GM19438 (cell line): Measurements from ENCODE around the gene SVEP1.
"Not testable (repeated sequence)": the region's sequence is repeated elsewhere in the genome, so short reads cannot be mapped to it uniquely, and the experiment has no call there.

Source experiments
- ATAC-seq: cut with Tn5 transposase; IDR thresholded peaks from one replicate; pipeline ENCODE4 v1.9.1; 2021; ENCODE audit warnings: low read depth; ENCODE audit not compliant: unreplicated experiment

SVEP1 gene

GRCh38 chr9:110579862-110580219 lies 300 bp upstream of the SVEP1 start:
- ATAC-seq: no peak

GRCh38 chr9:110578575-110579033 lies 937 bp downstream of the SVEP1 start:
- no peak for ATAC-seq

GRCh38 chr9:110575945-110576344 lies 3.6 kb downstream of the SVEP1 start:
- no peak for ATAC-seq

- no peak for ATAC-seq
Measured at GRCh38 chr9:110575169-110575568, 4.4 kb downstream of the SVEP1 start.

- ATAC-seq: no peak
Measured at GRCh38 chr9:110573305-110573704, 6.2 kb downstream of the SVEP1 start.

GRCh38 chr9:110571801-110572483 lies 7.6 kb downstream of the SVEP1 start:
- ATAC-seq: no peak

GRCh38 chr9:110566156-110566555 lies 13.4 kb downstream of the SVEP1 start:
- ATAC-seq: no peak

GRCh38 chr9:110561826-110562225 lies 17.7 kb downstream of the SVEP1 start:
- no peak for ATAC-seq

GRCh38 chr9:110559869-110560268 lies 19.7 kb downstream of the SVEP1 start:
- no peak for ATAC-seq

- ATAC-seq: no peak
Measured at GRCh38 chr9:110555551-110556331, 23.8 kb downstream of the SVEP1 start.

- ATAC-seq: no peak
Measured at GRCh38 chr9:110546411-110546871, 33.1 kb downstream of the SVEP1 start.

- ATAC-seq: no peak
Measured at GRCh38 chr9:110545705-110546104, 33.8 kb downstream of the SVEP1 start.

GRCh38 chr9:110543631-110544051 lies 35.9 kb downstream of the SVEP1 start:
- ATAC-seq: no peak

GRCh38 chr9:110541950-110542349 lies 37.6 kb downstream of the SVEP1 start:
- no peak for ATAC-seq

- ATAC-seq: no peak
Measured at GRCh38 chr9:110538647-110539041, 40.9 kb downstream of the SVEP1 start.

- ATAC-seq: no peak
Measured at GRCh38 chr9:110537841-110538646, 41.5 kb downstream of the SVEP1 start.

GRCh38 chr9:110536822-110537221 lies 42.7 kb downstream of the SVEP1 start:
- ATAC-seq: no peak

- ATAC-seq: not testable (repeated sequence)
Measured at GRCh38 chr9:110534162-110534561, 45.4 kb downstream of the SVEP1 start.

- ATAC-seq: no peak
Measured at GRCh38 chr9:110532908-110533665, 46.5 kb downstream of the SVEP1 start.

- no peak for ATAC-seq
Measured at GRCh38 chr9:110531776-110532175, 47.8 kb downstream of the SVEP1 start.
